Measurements from ENCODE around the gene AURKAIP1.
A peak's percentile ranks its signal among the peaks of the same experiment; 100 is the strongest.
"Not testable (repeated sequence)": the region's sequence is repeated elsewhere in the genome, so short reads cannot be mapped to it uniquely, and the experiment has no call there.

Gene AURKAIP1

GRCh38 chr1:1406101-1406820, 31.3 kb upstream of the AURKAIP1 start:
- Histone ChIP-seq H3K27me3 (ENCODE audit: insufficient read depth, low read depth) (no peaks in the 10 kb centered on the region), H3K79me2 (ENCODE audit: insufficient read depth, low read depth) (peaks cover 56% of the 10 kb centered on the region), H3K36me3 (ENCODE audit: insufficient read depth) (peaks cover 11% of the 10 kb centered on the region; the same call in 1 of the 2 replicates), H2AFZ (ENCODE audit: low read depth) (peak overlapping the region; percentile 39; the same call in 1 of the 2 replicates), H3K4me2 (peak overlapping the region; percentile 84), H3K4me1 (ENCODE audit: low read depth, poor library complexity, severe bottlenecking) (peaks cover 35% of the 10 kb centered on the region), H3K4me3 (IDR thresholded peaks at IDR 0.05; ENCODE audit: insufficient read depth, low read depth, low read length) (peak overlapping the region; percentile 13), H3K27ac (peak overlapping the region; percentile 70), H3K9ac (peak overlapping the region; percentile 78), H4K20me1 (ENCODE audit: insufficient read depth) (no peaks in the 10 kb centered on the region)
- TF ChIP-seq, protein P1, sequence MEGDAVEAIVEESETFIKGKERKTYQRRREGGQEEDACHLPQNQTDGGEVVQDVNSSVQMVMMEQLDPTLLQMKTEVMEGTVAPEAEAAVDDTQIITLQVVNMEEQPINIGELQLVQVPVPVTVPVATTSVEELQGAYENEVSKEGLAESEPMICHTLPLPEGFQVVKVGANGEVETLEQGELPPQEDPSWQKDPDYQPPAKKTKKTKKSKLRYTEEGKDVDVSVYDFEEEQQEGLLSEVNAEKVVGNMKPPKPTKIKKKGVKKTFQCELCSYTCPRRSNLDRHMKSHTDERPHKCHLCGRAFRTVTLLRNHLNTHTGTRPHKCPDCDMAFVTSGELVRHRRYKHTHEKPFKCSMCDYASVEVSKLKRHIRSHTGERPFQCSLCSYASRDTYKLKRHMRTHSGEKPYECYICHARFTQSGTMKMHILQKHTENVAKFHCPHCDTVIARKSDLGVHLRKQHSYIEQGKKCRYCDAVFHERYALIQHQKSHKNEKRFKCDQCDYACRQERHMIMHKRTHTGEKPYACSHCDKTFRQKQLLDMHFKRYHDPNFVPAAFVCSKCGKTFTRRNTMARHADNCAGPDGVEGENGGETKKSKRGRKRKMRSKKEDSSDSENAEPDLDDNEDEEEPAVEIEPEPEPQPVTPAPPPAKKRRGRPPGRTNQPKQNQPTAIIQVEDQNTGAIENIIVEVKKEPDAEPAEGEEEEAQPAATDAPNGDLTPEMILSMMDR (conservative IDR thresholded peaks at IDR 0.05; ENCODE audit: low read depth, low read length), result no peak

- peaks cover 76% of the 10 kb centered on the region for H3K79me2 ChIP-seq (ENCODE audit: insufficient read depth, low read depth)
Observed at GRCh38 chr1:1403653-1404052, 28.6 kb upstream of the AURKAIP1 start.

DNA sequence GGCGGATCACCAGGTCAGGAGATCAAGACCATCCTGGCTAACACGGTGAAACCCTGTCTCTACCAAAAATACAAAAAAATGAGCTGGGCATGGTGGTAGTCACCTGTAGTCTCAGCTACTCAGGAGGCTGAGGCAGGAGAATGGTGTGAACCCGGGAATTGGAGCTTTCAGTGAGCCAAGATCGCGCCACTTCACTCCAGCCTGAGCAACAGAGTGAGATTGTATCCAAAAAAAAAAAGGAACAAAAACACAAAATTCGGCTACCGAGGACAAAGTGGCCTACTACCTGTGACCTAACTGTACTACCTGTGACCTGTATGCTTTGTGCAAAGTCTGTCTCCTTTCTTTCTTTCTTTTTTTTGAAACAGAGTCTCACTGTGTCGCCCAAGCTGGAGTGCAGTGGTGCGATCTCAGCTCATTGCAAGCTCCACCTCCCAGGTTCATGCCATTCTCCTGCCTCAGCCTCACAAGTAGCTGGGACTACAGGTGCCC, 27.9 kb upstream of the AURKAIP1 start:
- Histone ChIP-seq H3K79me2 (ENCODE audit: insufficient read depth, low read depth) (peaks cover 76% of the 10 kb centered on the region), H3K36me3 (ENCODE audit: insufficient read depth) (peaks cover 11% of the 10 kb centered on the region; the same call in 1 of the 2 replicates), H3K4me1 (ENCODE audit: low read depth, poor library complexity, severe bottlenecking) (peaks cover 39% of the 10 kb centered on the region)
- H3K27me3 ChIP-seq (ENCODE audit: insufficient read depth, low read depth); H3K4me3 ChIP-seq (IDR thresholded peaks at IDR 0.05; ENCODE audit: insufficient read depth, low read depth, low read length); H3K4me2 ChIP-seq; H3K27ac ChIP-seq; H4K20me1 ChIP-seq (ENCODE audit: insufficient read depth); H3K9ac ChIP-seq; H2AFZ ChIP-seq (ENCODE audit: low read depth): not testable (repeated sequence)

More at GRCh38 chr1:1403653-1404052, 28.6 kb upstream of the AURKAIP1 start:
- H4K20me1 ChIP-seq (ENCODE audit: insufficient read depth), result no peaks in the 10 kb centered on the region
- H3K27me3 ChIP-seq (ENCODE audit: insufficient read depth, low read depth), result no peaks in the 10 kb centered on the region
- peaks cover 11% of the 10 kb centered on the region; the same call in 1 of the 2 replicates for H3K36me3 ChIP-seq (ENCODE audit: insufficient read depth)
- no peak overlapping the region for H3K4me3 ChIP-seq (IDR thresholded peaks at IDR 0.05; ENCODE audit: insufficient read depth, low read depth, low read length)
- H3K4me1 ChIP-seq (ENCODE audit: low read depth, poor library complexity, severe bottlenecking), result peaks cover 44% of the 10 kb centered on the region
- no peak overlapping the region for H3K4me2 ChIP-seq
- H3K27ac ChIP-seq, result no peak overlapping the region
- TF ChIP-seq, protein P1 (conservative IDR thresholded peaks at IDR 0.05; ENCODE audit: low read depth, low read length), result no peak
- H3K9ac ChIP-seq, result no peak overlapping the region
- H2AFZ ChIP-seq (ENCODE audit: low read depth), result no peak overlapping the region

DNA sequence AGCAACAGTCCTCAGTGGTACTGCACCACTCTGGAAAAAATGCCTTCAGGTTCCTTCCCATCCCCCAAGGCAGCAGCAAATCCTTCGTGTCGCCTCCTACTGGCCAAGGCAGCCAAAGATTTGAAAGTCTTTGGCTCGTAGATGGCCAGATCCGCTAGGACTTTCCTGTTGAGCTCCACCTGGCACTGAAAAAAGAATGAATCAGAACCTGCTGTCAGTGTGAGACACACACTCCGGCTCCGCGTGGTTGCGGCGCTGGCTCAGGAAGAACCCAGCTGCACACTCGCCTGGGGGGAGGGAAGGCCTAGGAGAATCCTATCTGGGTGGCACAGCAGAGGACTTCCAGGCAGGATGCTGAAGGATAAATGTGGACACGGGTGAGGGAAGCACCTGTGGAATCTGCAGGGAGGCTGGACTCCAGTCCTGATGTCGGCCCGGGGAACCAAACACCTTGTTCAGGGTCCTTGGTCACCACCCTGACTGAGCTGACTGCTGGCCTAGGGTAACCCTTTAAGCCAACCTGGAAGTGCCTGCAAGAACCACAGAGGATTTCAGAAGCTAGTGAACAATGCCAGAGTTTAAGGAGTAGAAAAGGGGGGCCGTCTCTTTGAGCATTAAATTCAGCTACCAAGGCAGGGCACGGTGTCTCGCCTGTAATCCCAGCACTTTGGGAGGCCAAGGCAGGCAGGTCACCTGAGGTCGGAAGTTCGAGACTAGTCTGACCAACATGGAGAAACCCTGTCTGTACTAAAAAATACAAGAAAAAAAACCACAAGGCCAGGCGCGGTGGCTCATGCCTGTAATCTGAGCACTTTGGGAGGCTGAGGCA, 27.3 kb upstream of the AURKAIP1 start:
- TF ChIP-seq, protein P1 (conservative IDR thresholded peaks at IDR 0.05; ENCODE audit: low read depth, low read length), result peak; percentile 87
- Histone ChIP-seq H3K79me2 (ENCODE audit: insufficient read depth, low read depth) (peaks cover 76% of the 10 kb centered on the region), H3K4me1 (ENCODE audit: low read depth, poor library complexity, severe bottlenecking) (peaks cover 44% of the 10 kb centered on the region), H3K27me3 (ENCODE audit: insufficient read depth, low read depth) (no peaks in the 10 kb centered on the region), H3K36me3 (ENCODE audit: insufficient read depth) (peaks cover 14% of the 10 kb centered on the region; the same call in 1 of the 2 replicates), H4K20me1 (ENCODE audit: insufficient read depth) (no peaks in the 10 kb centered on the region), H3K27ac (no peak overlapping the region), H3K4me2 (no peak overlapping the region), H2AFZ (ENCODE audit: low read depth) (no peak overlapping the region), H3K9ac (no peak overlapping the region), H3K4me3 (IDR thresholded peaks at IDR 0.05; ENCODE audit: insufficient read depth, low read depth, low read length) (no peak overlapping the region)

Measured in KMS-11 (cell line).